ENCODE data around the gene PWWP2A.

DNA sequence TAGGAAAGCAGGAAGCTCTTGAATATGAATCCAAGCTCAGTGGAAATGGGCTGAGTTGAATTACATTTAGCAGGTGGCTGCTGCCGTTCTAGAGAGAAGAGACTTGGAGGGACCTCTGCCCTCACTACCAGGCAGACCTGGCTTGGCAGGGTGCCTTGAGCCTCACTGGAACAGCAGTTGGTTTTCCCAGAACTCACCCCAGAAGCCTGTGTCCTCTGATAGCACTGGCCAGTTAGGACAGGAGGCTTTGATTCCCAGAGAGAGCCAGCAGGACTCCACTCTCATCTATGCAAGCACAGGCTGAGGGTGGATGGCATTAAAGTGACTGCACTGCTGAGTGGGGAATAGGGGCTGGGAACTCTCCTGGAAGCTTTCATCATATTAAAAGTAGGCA is 54.8 kb downstream of the PWWP2A start:
- TF ChIP-seq POLR2AphosphoS5 (IDR thresholded peaks at IDR 0.05): no peak
- TF ChIP-seq, protein P1, sequence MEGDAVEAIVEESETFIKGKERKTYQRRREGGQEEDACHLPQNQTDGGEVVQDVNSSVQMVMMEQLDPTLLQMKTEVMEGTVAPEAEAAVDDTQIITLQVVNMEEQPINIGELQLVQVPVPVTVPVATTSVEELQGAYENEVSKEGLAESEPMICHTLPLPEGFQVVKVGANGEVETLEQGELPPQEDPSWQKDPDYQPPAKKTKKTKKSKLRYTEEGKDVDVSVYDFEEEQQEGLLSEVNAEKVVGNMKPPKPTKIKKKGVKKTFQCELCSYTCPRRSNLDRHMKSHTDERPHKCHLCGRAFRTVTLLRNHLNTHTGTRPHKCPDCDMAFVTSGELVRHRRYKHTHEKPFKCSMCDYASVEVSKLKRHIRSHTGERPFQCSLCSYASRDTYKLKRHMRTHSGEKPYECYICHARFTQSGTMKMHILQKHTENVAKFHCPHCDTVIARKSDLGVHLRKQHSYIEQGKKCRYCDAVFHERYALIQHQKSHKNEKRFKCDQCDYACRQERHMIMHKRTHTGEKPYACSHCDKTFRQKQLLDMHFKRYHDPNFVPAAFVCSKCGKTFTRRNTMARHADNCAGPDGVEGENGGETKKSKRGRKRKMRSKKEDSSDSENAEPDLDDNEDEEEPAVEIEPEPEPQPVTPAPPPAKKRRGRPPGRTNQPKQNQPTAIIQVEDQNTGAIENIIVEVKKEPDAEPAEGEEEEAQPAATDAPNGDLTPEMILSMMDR (IDR thresholded peaks at IDR 0.05 in 8 of 11, conservative IDR thresholded peaks at IDR 0.05 in 3 of 11): no peak
